ENCODE results near the gene HNRNPR.

DNA sequence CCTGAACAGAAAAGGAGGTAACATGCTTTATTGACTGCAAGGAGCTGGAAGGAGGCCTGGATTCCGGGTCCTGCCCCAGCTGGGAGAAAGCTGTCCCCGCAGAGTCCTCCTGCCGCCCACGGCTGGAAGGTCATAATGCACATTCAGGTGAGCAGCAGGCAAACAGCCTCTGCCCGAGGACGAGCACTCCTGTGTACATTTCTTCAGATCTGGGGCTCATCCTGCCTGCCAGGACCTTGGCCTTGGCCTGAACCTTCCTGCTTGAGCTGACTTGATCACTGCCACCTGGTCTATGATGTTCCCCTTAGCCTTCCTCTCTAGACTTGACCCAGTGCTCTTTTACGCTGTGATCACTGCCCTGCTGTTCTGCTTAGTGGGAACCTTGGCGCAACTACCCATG is 43.4 kb upstream of the HNRNPR start:
- TF ChIP-seq CTCF (IDR thresholded peaks at IDR 0.05) = no peak
- TF ChIP-seq POLR2A (IDR thresholded peaks at IDR 0.05) = no peak

All from esophagus squamous epithelium (tissue), 4 donors.